Measurements from ENCODE around the gene CDK10.
A peak's percentile ranks its signal among the peaks of the same experiment; 100 is the strongest.

The CDK10 gene

GRCh38 chr16:89710709-89711564, 24.4 kb downstream of the CDK10 start:
- H3K27ac ChIP-seq, result peak overlapping the region; percentile 80

GRCh38 chr16:89711601-89712273, 25.2 kb downstream of the CDK10 start:
- no peak for TF ChIP-seq CTCF (IDR thresholded peaks at IDR 0.05)
- TF ChIP-seq ZFX (IDR thresholded peaks at IDR 0.05; ENCODE audit: borderline replicate concordance), result no peak
- H3K27ac ChIP-seq, result peak overlapping the region; percentile 80

More at GRCh38 chr16:89710709-89711564, 24.4 kb downstream of the CDK10 start:
- TF ChIP-seq ZFX (IDR thresholded peaks at IDR 0.05; ENCODE audit: borderline replicate concordance) (no peak), CTCF (IDR thresholded peaks at IDR 0.05) (no peak)

DNA sequence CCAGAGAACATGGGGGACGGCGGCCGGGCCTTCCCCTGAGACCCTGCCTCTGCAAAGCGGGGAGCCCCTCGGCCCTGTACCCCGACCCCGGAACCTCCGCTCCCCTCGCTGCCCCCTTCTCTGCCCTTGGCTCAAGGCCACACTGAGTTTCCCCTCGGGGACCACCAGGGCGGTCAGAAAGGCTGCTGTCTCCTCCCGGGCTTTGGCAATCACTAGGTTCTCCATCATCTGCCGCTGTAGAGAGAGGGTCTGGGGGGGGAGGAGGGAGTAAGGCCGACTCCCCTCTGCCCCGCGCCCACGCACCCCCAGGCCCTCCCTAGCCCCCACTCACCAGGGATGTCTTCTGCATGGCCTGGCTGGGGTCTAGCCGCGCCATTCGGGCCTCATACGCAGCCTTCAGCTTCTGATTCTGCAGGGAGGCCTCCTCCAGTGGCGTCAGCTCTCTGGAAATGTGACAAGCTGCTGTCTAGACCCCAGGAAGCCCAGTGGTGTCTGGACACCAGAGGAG, 25.8 kb downstream of the CDK10 start:
- TF ChIP-seq ZFX (IDR thresholded peaks at IDR 0.05; ENCODE audit: borderline replicate concordance), result no peak
- no peak for TF ChIP-seq CTCF (IDR thresholded peaks at IDR 0.05)

GRCh38 chr16:89716493-89716892, 30.0 kb downstream of the CDK10 start:
- peak overlapping the region; percentile 34 for H3K27ac ChIP-seq
- TF ChIP-seq CTCF (IDR thresholded peaks at IDR 0.05) (no peak), ZFX (IDR thresholded peaks at IDR 0.05; ENCODE audit: borderline replicate concordance) (no peak)

More for the DNA sequence above, 25.8 kb downstream of the CDK10 start:
- peak overlapping the region; percentile 80 for H3K27ac ChIP-seq

- H3K27ac ChIP-seq, result peak overlapping the region; percentile 97
- no peak for TF ChIP-seq CTCF (IDR thresholded peaks at IDR 0.05)
- no peak for TF ChIP-seq ZFX (IDR thresholded peaks at IDR 0.05; ENCODE audit: borderline replicate concordance)
Measured at GRCh38 chr16:89716916-89717687, 30.6 kb downstream of the CDK10 start.

DNA sequence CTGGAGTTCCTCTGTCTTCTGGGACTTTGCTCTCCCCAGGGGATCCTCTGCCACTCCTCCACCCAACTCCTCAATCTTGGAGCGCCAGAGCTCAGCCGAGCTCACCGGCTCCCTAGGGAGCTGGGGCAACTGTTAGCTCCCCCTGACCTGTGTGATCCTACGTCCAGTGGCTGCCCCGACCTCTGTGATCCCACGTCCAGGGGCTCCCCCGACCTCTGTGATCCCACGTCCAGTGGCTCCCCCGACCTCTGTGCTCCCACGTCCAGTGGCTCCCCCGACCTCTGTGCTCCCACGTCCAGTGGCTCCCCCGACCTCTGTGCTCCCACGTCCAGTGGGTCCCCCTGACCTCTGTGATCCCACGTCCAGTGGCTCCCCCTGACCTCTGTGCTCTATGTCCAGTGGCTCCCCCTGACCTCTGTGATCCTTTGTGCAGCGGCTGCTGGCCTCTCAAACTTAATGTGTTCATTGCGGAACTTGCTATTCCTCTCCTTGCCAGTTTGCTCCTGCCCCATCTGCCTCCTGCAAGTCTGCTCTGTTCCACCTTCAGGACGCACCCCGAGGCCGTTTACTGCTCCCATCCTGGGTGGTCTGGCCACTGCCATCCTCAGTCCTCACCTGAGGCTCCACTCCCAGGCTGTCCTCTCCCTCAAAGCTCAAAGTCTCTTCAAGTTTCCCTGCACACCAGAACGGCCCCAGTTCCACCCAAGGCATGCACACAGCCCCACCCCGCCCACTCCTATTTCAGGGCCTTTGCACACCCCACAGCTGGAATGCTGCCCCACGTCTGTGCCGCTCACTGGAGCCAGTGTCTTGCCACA, 31.4 kb downstream of the CDK10 start:
- peak overlapping the region; percentile 97 for H3K27ac ChIP-seq
- no peak for TF ChIP-seq CTCF (IDR thresholded peaks at IDR 0.05)
- TF ChIP-seq ZFX (IDR thresholded peaks at IDR 0.05; ENCODE audit: borderline replicate concordance), result no peak
